Raji (cell line): ENCODE results near the gene SNRPD1.

Experiments used
- POLR2A ChIP-seq: IDR thresholded peaks from 2 replicates; pipeline ENCODE4 v1.6.1; 2011; ENCODE audit warnings: low read depth, low read length, control low read depth; ENCODE audit not compliant: insufficient read depth

The SNRPD1 gene

DNA sequence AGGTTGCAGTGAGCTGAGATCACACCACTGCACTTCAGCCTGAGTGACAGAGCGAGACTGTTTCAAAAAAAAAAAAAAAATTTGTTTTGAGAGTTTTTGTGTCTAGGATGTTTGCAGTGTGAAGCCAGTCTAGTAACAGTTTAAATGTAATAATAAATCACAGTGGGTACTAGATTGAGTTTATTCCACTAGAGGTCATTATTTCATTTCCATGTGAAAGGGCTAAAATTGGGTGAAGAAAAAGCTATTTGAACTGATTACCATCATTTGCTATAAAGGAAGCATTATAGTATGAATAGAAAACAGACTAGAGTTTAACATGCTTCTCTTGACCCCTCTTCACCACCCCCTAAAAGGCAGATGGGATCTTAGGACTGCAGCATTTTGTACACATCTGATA, 20.3 kb downstream of the SNRPD1 start:
- TF ChIP-seq POLR2A = no peak

DNA sequence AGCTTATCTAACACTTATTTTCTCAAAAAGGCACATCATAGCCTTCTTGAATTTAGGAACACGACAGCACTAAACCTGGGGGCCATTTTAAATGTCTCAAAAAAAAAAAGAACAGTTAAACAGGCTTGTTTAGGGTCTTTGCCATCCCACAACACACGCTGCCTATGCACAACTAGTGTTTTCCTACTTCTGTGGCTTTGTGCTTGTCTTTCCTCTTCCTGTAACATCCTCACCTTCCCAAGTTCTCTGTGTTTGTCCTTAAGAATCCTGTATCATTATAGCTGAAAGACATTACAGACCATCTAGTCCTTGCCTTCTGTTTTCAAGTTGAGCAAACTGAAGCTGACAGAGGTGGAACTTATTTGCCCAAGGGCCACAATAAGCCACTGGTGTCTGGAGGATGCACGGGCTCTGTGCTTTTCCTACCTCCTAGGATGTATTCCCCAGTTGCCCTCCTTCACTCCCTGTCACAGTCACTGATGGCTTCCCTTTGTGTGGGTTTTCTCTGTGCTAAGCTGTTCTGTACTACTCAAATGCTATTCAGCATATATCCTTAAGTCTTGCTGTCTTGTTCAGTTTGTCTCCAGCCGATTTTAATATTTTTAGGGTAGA, 22.6 kb downstream of the SNRPD1 start:
- no peak for TF ChIP-seq POLR2A

- no peak for TF ChIP-seq POLR2A
Observed at GRCh38 chr18:21636769-21637168, 24.7 kb downstream of the SNRPD1 start.

DNA sequence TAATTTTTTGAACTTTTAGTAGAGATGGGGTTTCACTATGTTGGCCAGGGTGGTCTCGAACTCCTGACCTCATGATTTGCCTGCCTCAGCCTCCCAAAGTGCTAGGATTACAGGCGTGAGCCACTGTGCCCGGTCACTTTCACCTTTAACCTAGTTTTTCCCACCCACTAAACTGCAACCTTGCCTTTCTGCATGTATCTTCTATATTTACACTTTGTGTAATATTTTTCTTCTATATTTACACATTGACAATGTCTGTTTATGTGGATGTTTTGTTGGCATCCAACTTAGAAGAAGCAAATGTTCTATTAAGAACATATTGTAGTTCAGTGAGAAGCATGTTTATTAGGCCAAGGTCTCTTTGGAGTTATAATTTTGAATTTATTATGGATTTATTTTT, 26.7 kb downstream of the SNRPD1 start:
- no peak for TF ChIP-seq POLR2A

GRCh38 chr18:21650311-21650710, 38.2 kb downstream of the SNRPD1 start:
- no peak for TF ChIP-seq POLR2A

DNA sequence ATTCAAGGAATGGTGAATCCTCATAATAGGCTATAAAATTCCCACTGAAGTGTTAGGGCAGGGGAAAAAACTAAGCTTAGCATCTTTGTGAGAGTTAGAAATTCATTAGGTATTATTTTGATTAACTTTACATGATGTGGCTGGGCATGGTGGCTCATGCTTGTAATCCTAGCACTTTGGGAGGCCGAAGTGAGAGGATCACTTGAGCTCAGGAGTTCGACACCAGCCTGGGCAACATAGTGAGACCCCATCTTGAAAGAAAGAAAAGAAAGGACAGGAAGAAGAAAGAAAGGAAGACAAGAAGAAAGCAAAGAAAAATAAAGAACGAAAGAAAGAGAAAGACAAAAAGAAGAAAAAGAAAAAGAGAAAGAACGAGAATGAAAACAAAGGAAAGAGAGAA, 40.0 kb downstream of the SNRPD1 start:
- TF ChIP-seq POLR2A = no peak

- TF ChIP-seq POLR2A = no peak
Observed at GRCh38 chr18:21653361-21653760, 41.2 kb downstream of the SNRPD1 start.

DNA sequence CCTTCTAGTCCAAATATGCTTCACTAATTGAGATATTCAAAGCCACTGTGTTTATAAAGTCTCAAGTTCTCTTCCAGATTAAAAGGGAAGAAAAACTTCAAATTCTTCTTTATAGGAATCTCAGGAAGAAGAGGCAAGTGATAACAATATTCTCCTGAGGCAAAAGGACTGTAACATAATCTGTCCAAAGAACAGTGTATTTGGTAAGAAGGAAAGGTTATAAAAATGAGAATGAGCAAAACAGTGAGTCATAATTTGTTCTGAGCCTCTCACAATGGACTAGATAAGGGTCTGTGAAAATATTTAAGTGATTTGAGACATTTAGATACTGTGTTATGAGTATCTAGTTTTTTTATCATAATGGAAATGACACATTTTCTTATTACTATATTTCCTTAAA, 44.3 kb downstream of the SNRPD1 start:
- TF ChIP-seq POLR2A = no peak

DNA sequence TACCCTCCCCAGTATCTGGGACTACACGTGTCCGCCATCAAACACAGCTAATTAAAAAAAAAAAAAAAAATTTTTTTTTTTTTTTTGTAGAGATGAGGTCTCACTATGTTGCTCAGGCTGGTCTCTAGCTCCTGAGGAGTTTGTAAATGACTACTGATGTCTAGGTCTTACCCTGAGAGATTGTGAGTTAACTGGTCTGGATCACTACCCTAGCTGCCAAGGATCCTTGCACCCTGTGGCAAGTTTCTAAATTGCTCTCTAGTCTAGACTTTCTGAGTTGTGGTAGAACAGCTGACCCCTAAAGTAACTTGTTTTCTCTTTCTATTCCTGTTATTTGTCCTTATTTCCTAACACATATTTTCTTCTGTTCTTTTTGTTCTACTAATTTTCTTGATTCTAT, 48.0 kb downstream of the SNRPD1 start:
- TF ChIP-seq POLR2A = no peak

GRCh38 chr18:21662581-21662980, 50.5 kb downstream of the SNRPD1 start:
- no peak for TF ChIP-seq POLR2A

GRCh38 chr18:21663578-21663977, 51.5 kb downstream of the SNRPD1 start:
- no peak for TF ChIP-seq POLR2A

DNA sequence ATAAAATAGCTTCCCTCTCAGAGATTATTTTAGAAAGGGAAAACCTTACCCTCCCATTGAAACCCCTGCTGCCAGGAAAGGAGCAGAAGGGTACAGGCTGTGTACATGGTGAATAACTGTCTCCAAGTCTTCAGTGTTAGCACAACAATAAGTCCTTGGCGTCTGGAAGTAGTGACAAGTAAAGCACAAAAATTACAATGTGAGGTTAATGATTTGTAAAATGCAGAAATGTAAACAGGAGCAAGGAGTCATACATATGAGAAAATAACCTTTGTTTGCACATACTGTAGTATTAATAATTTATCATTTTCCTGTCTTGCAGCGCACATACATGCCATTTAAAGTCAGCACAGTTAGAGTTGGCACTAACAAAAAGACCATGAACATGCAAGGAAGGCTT, 52.0 kb downstream of the SNRPD1 start:
- no peak for TF ChIP-seq POLR2A

- TF ChIP-seq POLR2A = no peak
Observed at GRCh38 chr18:21669736-21670285, 57.7 kb downstream of the SNRPD1 start.

GRCh38 chr18:21672521-21673267, 60.6 kb downstream of the SNRPD1 start:
- TF ChIP-seq POLR2A = no peak

GRCh38 chr18:21678859-21679258, 66.7 kb downstream of the SNRPD1 start:
- no peak for TF ChIP-seq POLR2A

- TF ChIP-seq POLR2A = no peak
Observed at GRCh38 chr18:21680161-21680560, 68.0 kb downstream of the SNRPD1 start.
